Inferior parietal cortex (tissue), 1 donor: ENCODE results near the gene ELAVL1.
"Not testable (repeated sequence)": the region's sequence is repeated elsewhere in the genome, so short reads cannot be mapped to it uniquely, and the experiment has no call there.

Experiments used
- DNase-seq: peaks from one replicate; pipeline ENCODE4 v3.0.0-alpha.2; 2016; ENCODE audit errors: extremely low spot score

Gene ELAVL1

DNA sequence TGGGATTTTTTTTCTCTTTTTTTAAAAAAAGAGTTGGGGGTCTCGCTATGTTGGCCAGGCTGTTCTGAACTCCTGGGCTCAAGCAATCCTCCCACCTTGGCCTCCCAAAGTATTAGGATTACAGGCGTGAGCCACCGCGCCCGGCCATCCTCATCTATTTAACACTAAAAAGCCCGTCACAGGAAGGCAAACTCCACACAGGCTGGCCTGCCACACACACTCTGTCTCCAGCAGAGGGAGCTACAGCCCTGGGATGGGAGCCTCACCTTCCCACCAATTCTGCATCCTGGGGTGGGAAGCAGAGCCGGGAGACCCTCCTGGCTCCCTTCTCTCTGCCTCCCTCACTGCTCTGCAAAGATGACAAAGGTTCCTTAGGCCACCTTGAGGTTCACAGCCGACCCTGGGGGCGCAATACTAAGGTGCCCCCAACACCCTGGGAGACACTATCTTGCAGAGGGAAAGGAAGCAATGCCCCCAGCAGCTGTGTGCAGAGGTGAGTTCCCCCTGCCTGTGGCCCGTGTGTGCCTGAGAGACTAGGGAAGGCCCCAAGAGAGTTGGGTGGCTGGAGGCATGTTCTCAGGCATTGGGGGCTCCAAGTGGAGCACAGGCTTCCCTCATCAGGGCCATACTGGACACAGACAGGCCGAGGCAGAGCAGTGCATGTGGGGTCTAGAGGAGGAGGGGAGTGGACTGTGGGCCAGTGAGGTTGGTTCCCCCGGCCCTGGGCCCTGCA, 34.6 kb downstream of the ELAVL1 start:
- DNase-seq: peak; percentile 51

GRCh38 chr19:7969555-7969939, 35.9 kb downstream of the ELAVL1 start:
- no peak for DNase-seq

DNA sequence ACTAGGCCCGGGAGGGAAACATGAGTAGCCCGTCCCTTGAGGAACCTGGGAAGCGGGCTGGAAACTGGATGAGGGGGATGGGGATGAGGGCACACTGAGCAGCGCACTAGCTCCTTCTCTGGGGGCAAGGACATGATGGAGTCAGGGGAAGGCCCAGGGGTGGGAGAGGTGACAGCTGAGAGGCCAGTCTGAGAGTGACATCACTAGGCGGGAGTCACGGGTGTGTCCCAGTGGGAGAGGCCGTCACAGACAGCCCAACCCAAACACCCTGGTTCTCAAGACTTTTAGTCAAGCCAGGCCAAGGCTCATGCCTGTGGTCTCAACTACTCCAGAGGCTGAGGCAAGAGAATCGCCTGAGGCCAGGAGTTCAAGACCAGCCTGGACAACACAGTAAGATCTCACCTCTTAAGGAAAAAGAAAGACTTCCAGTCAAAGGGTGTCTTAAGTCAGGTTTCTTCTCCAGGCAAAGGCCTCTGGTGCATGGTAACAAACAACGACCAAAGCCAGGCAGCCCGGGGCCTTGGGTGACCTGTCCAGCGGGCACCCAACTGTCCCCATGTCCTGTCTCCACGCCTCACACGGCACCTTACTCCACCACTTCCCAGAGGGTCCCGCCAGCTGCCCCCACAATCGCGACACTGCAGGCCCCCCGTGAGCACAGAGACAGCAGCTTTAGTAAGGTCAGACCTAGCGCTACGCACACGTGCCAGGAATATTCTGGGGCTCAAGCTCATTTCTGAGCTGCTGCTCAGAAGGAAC, 36.5 kb downstream of the ELAVL1 start:
- no peak for DNase-seq

- no peak for DNase-seq
Observed at GRCh38 chr19:7968008-7968795, 37.2 kb downstream of the ELAVL1 start.

- DNase-seq: no peak
Observed at GRCh38 chr19:7965921-7966665, 39.3 kb downstream of the ELAVL1 start.

DNA sequence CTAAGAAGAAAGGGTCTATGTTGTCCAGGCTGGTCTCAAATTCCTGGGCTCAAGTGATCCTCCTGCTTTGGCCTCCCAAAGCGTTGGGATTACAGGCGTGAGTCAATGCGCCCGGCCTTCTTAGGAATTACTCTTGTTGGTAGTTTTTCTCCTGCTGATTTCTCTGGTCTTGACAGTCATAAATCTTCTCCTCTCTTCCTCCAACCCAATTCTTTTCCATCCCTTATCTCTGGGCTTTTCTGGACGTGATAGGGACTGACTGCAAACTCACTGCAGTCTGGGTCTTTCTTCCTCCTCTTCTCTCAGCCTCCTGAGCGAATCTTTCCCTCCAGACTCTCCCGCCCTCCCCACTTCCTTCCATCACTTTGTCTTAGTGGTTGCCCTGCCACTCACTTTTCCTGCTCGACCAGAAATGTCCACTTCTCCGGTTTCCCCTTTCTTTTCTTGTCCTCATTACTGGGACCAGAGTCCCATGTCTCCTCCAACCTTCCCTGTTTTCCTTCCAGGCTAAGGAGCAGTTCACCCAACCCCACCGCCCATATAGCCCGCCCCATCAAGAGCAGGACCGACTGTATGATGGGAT, 40.1 kb downstream of the ELAVL1 start:
- no peak for DNase-seq

- DNase-seq: no peak
Observed at GRCh38 chr19:7963566-7963965, 41.9 kb downstream of the ELAVL1 start.

DNA sequence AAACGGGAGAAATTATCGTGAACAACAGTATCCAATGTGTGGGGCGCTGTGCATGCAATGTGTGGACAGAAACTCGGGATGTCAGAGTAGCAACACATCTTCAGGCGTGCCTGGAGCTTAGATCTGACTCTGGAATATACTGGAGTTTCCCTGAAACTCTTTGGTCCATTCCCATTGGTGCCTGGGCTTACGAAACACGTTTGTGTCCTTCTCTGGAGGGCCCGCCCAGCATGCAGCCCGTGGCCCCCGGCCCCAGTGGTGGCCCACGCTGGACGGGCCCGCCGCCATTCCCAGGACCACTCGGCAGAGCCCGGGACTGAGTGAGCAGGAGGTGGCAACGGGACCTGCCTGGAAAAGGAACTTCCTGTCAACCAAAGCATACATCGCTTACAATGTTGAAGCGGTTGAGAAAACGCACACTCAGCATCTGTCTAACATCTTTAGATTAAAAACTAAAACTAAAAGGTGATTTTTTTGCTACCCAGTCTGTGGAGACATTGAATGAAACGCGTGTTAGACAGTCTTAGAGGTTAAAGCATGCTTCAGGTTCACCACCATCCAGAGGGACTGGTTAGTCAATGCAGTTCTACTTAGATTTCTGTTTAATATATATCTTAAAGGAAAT, 42.7 kb downstream of the ELAVL1 start:
- DNase-seq: no peak

DNA sequence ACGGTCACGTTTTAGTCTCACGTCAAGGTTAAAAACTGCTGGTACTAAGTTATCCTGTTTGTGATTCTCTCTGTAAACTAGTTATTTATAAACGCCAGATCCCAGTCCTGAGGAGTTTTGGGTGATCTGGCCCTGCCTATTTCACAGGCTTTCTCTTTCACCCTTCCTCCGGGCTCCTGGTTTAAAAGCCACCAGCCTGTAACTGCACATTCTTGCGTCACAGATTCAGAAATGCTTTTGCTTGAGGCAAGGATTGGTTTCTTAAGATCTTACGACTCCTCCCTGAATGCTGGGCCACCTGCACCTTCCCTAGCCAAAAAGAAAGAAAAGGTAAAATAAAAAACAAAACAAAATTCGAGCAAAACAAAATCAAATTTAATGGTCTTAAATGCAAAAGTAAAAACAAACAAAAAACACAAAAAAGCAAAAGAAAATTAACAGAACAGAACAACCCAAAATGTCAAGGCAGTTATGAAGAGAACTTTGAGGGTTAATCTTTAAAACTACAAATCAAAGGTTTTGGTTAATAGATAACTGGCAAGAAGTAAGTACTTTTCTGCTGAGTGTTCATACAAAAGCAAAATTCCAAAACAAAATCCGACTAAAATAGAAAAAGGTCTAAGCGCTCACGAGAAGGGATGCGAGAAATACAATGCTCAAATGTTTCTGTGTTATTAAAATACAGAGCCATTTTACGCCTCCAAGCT, 43.4 kb downstream of the ELAVL1 start:
- DNase-seq: no peak

DNA sequence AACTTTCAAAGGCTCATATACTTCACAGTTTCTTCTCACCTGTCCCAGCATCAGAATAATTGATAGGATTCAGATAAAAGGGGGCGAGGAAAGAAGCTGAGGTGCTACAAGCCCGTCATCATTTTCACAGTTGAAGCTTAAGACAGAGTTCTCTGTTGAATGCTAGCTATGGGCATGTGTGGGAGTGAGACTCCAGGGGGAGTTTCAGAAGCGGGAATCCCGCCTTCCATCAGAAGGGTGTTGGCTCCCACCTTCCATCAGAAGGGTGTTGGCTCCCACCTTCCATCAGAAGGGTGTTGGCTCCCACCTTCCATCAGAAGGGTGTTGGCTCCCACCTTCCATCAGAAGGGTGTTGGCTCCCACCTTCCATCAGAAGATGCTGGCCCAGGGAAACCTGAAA, 44.4 kb downstream of the ELAVL1 start:
- DNase-seq: not testable (repeated sequence)

GRCh38 chr19:7959211-7959610, 46.2 kb downstream of the ELAVL1 start:
- no peak for DNase-seq

GRCh38 chr19:7955696-7956095, 49.7 kb downstream of the ELAVL1 start:
- DNase-seq: no peak

DNA sequence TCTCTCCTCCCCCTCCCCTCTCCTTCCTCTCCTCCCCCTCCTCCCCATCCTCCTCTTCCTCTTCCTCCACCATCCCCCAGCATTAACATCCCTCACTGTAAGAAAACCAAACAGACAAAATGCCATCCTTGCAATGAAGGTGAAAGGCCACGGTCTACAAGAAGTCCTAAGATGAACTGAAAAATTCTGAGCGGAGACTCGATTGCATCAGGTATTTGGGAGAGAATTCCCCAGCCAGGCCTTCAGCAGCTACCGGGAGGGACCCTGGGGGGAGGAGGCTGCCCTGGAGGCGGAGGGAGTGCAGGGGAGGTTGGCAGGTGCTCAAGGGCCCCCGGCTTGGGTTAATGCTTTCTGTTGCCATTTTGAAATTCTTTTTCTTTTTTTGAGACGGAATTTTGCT, 51.9 kb downstream of the ELAVL1 start:
- DNase-seq: no peak

- no peak for DNase-seq
Observed at GRCh38 chr19:7953060-7953459, 52.4 kb downstream of the ELAVL1 start.

DNA sequence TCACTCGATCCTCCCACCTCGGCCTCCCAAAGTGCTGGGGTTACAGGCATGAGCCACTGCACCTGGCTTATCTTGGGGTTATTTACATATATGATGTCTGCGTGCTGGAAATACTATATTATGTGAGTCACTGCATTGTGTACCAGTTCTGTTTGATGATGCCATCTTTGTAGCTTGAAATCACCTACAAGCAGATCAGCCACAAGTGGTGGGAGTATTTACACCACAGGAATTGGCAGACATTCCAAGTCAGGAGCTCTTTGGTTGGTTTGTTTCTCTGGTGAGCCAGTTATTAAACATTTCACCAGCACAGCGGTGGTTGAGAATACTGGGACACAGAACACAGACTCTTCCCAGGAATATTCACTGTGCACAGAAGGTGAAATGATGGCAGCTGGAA, 57.5 kb downstream of the ELAVL1 start:
- DNase-seq: no peak

DNA sequence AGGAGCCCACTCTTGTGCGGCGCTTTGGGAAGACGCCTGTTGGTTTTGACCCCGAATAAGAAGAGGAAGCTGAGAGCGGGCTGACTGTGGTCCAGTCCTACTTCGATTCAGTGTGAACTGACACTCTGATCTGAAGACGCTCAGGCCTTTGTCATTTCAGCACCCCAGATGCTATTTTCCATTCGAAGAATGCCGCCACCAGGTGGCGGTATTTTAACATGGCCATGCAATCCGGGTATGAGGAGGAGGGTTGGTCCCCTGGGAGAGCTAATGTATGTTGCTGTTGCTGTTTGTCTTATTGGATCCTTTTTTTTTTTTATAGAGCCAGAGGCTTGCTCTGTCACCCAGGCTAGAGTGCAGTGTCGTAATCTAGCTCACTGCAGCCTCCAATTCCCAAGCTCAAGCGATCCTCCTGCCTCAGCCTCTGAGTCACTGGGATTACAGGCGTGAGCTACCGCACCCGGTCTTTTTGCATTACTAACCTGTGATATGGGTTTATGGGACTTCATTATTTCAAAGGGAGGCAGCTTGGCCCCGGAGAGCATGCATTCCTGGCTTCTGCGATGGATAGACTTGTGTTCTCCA, 61.2 kb downstream of the ELAVL1 start:
- peak; percentile 97 for DNase-seq

DNA sequence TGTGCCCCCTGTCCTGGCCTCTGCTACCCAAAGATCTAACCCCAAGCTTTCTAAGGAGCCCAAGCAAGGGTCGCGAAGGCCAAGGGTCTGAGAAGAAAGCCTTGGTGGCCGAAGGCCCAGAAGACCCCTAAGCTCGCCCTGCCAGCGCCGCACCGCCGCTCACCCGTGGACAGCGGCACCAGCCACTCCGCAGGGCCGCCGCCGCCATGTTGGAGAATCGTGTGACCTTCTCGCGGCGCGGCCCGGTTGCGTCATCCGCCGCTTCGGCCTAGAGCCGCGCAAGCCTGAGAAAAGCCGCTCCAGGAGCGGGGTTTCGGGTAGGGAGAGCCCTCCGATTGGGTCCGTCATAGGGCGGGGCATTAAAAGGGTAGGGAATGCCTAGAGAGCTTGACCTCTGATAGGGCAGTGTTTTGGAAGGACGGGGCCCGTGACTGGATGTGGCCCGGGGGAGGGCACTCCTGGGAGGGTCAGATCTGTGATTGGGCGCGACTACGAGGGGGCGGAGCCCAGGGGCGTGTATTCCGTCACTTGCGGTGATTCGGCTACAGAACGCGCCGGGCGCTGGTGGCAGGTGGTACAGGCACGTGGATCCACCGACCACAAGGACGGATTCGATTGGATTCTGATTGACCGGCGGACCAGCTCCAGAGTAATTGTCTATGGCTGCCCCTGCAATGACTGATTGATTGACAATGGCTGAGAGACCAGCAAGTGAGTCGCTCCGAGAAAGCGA, 61.8 kb downstream of the ELAVL1 start, which contains the start of gene TIMM44:
Gene TIMM44, minus strand, starts transcription at position 223 of the 733 bp plus-strand sequence. Its CDS starts 15 bp downstream, at position 208.
- peak; percentile 99 for DNase-seq

- no peak for DNase-seq
Observed at GRCh38 chr19:7942981-7943443, 62.4 kb downstream of the ELAVL1 start.
